IPS DF 6.9 (cell line): ENCODE results near the gene SHB.
A peak's percentile ranks its signal among the peaks of the same experiment; 100 is the strongest.

Experiments used
- DNase-seq: peaks from one replicate; pipeline ENCODE4 v3.0.0-alpha.2; 2013; ENCODE audit warnings: low read depth, low spot score
- H3K27ac ChIP-seq: one replicate; pipeline ENCODE4 v1.5.1; 2013; ENCODE audit warnings: low read length, control low read depth
- H3K27me3 ChIP-seq: 2 replicates; pipeline ENCODE4 v1.6.1; 2013; ENCODE audit warnings: mild to moderate bottlenecking, low read length; ENCODE audit not compliant: control insufficient read depth, insufficient read depth
- H3K36me3 ChIP-seq: 2 replicates; pipeline ENCODE4 v1.6.1; 2013; ENCODE audit warnings: low read length; ENCODE audit not compliant: control insufficient read depth, insufficient read depth
- H3K4me1 ChIP-seq: 2 replicates; pipeline ENCODE4 v1.6.1; 2013; ENCODE audit warnings: low read length; ENCODE audit not compliant: control insufficient read depth, insufficient read depth
- H3K4me3 ChIP-seq: 2 replicates; pipeline ENCODE4 v1.5.1; 2013; ENCODE audit warnings: mild to moderate bottlenecking, low read length
- H3K9me3 ChIP-seq: 2 replicates; pipeline ENCODE4 v1.6.1; 2013; ENCODE audit warnings: low read length, inconsistent platforms; ENCODE audit not compliant: control insufficient read depth, insufficient read depth
- WGBS: extraction: QIAGEN DNeasy Blood & Tissue Kit; methylation state at CpG from one replicate; pipeline ENCODE4 v1.1.7; 2013; ENCODE audit warnings: mixed read lengths, missing lambda C conversion rate; ENCODE audit not compliant: insufficient read length, insufficient coverage; 5-methylcytosine and 5-hydroxymethylcytosine counted together

SHB gene

GRCh38 chr9:38022203-38022895 lies 46.7 kb downstream of the SHB start:
- H3K27ac ChIP-seq = no peak overlapping the region
- no peak for DNase-seq
- no peak overlapping the region for H3K4me3 ChIP-seq
- no CpG with 5 or more reads among the region's 17 CpGs for WGBS
- no peaks in the 10 kb centered on the region for H3K36me3 ChIP-seq
- peaks cover 22% of the 10 kb centered on the region for H3K4me1 ChIP-seq
- H3K9me3 ChIP-seq = no peaks in the 10 kb centered on the region
- no peaks in the 10 kb centered on the region for H3K27me3 ChIP-seq

DNA sequence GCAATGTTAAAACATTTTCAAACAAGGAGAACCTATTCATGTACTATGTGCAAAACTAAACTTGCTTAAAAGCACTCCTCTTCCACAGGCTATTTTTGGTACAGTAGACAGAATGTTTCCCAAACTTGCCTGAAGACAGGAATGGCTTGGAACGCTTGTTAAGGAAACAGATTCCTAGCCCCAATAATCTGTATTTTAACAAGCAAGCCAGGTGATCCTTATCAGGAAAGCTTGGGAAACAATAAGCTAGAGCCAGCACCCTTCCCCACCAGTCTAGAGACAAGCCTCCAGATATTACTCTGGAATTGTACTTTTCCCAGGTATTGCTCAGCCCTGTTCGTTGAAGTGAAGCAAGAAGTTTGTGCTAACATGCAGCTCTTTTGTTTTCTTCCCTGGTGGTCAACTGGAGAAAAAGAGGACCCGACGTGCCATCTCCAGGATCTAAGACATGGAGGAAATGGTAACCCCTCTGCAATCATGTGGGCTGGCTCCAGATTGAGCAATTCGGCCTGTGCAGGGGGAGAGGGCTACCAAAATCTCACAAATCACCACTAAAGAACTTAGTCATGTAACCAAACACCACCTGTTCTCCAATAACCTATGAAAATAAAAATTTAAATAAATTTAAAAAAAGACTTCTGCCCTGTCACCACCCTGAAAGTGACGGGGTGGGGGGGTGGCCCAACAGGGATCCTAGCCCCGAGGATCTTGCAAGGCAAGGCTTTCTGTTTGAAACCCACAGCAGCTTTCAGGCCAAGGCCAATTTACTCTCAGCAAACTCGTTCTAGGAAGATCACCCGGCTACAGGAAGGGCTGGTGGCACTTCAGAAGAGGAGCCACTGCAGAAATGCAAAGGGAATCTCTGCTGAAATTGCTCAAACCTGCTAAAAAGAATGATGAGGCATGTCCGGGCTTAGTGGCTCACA lies 48.6 kb downstream of the SHB start:
- no peak overlapping the region for H3K4me3 ChIP-seq

DNA sequence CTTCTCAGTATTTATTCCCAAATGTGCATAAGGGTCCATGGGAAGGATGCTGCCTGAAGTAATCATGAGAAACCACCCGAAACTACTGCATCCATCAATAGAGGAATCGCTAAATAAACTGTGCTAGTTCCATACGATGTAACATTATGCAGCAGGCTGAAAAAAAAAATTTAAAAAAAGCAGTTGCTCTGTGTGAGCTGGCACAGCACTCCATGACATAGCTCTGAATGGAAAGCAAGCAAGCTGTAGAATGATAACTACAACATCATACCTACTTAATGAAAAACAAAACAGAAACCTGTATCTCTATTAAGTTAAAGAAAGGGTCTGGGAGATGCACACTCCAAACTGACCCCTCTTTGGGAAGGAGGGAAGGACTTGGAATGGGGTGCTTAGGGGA lies 49.3 kb downstream of the SHB start:
- Histone ChIP-seq H3K27me3 (no peaks in the 10 kb centered on the region), H3K4me3 (no peak overlapping the region), H3K9me3 (no peaks in the 10 kb centered on the region), H3K4me1 (peaks cover 19% of the 10 kb centered on the region), H3K36me3 (no peaks in the 10 kb centered on the region), H3K27ac (no peak overlapping the region)
- no peak for DNase-seq
- no CpG with 5 or more reads among the region's 3 CpGs for whole genome bisulfite sequencing

More for the DNA sequence above, 48.6 kb downstream of the SHB start:
- WGBS = no CpG with 5 or more reads among the region's 10 CpGs
- Histone ChIP-seq H3K36me3 (no peaks in the 10 kb centered on the region), H3K27me3 (no peaks in the 10 kb centered on the region), H3K27ac (no peak overlapping the region), H3K4me1 (peaks cover 24% of the 10 kb centered on the region), H3K9me3 (no peaks in the 10 kb centered on the region)
- no peak for DNase-seq

DNA sequence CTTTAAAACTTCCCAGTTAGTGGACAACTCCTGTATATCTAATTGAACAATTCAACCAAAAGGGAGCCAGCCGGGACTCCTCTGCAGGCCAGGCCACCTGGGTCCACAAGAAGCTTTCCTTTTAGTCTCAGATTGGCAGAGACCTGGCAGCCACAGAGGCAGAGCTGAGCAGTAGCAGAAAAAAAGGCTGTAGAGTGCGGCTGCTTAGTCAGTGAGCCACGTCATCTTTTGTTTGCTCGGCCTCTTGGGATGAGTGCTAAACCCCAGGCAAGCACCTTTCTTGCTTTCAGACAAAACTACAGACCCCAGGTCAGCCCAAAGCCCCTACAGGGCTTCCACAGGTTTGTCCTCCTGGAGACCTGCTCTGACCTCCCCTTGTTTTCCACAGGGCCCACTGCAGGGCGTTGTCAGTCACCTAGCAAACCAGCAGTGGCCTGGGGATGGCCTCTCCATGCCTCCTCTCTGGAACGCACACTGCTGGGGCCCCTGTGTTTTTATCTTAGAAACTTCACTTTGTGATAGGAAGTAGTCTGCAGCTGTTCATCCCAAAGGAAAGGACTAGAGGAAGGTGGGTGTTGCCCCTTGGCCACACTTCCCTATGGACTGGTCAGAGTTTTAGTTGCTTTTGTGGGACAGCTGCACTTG lies 49.9 kb downstream of the SHB start:
- Histone ChIP-seq H3K9me3 (no peaks in the 10 kb centered on the region), H3K36me3 (no peaks in the 10 kb centered on the region), H3K4me1 (peaks cover 16% of the 10 kb centered on the region), H3K27ac (no peak overlapping the region), H3K27me3 (no peaks in the 10 kb centered on the region), H3K4me3 (no peak overlapping the region)
- WGBS = no CpG with 5 or more reads among the region's 6 CpGs
- no peak for DNase-seq

GRCh38 chr9:38018241-38018957 lies 50.6 kb downstream of the SHB start:
- no peak overlapping the region for H3K27ac ChIP-seq
- H3K9me3 ChIP-seq = no peaks in the 10 kb centered on the region
- peaks cover 15% of the 10 kb centered on the region for H3K4me1 ChIP-seq
- H3K27me3 ChIP-seq = no peaks in the 10 kb centered on the region
- no peaks in the 10 kb centered on the region for H3K36me3 ChIP-seq
- H3K4me3 ChIP-seq = no peak overlapping the region
- no peak for DNase-seq
- no CpG with 5 or more reads among the region's 5 CpGs for WGBS

- H3K9me3 ChIP-seq = no peaks in the 10 kb centered on the region
- no peak overlapping the region for H3K27ac ChIP-seq
- no peak overlapping the region for H3K4me3 ChIP-seq
- H3K4me1 ChIP-seq = peaks cover 15% of the 10 kb centered on the region
- no peak for DNase-seq
- H3K36me3 ChIP-seq = no peaks in the 10 kb centered on the region
- no CpG with 5 or more reads among the region's 2 CpGs for WGBS
- no peaks in the 10 kb centered on the region for H3K27me3 ChIP-seq
Measured at GRCh38 chr9:38017885-38018186, 51.2 kb downstream of the SHB start.

GRCh38 chr9:38017149-38017884 lies 51.7 kb downstream of the SHB start:
- H3K9me3 ChIP-seq = no peaks in the 10 kb centered on the region
- H3K36me3 ChIP-seq = no peaks in the 10 kb centered on the region
- peaks cover 15% of the 10 kb centered on the region for H3K4me1 ChIP-seq
- no peak overlapping the region for H3K27ac ChIP-seq
- H3K27me3 ChIP-seq = no peaks in the 10 kb centered on the region
- DNase-seq = peak; percentile 88
- no peak overlapping the region for H3K4me3 ChIP-seq
- WGBS = no CpG with 5 or more reads among the region's 13 CpGs

DNA sequence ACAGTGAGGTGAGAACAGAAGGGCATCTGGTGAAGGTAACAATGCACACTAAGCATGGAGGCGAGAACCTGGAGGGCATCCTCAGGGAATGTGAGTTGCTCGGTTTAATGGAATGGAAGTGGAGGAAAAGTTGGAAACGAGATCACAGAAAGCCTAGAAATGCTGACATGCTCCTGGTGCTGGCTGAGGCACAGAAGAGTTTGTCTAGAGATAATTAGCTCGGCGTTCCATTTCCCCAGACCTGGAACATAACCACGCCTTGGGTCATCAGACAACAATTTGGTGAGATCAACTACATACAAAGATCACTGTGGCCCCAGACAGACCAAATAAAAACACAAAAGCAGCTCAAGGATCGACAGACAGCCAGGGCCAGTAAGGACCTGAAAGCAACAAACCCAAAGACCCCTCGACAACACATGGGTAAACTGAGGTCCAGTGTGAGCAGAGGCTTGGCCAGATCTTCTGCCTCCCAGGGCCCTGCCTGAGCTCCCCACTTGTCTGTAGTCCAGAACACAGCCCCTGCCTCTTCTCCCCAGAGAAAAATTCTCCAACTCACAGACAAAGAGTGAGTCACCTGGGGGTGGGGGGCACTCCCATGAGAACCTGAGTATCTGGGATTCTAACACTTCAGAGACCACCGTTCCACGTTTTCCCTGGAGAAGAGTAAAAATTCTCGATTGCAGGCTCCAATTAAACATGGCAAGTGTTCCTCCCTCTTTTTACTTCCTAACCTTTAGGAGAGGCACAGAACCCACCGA lies 52.5 kb downstream of the SHB start:
- no peak for DNase-seq
- Histone ChIP-seq H3K36me3 (no peaks in the 10 kb centered on the region), H3K4me3 (no peak overlapping the region), H3K4me1 (peaks cover 15% of the 10 kb centered on the region), H3K27me3 (no peaks in the 10 kb centered on the region), H3K27ac (peak overlapping the region; percentile 3), H3K9me3 (no peaks in the 10 kb centered on the region)
- WGBS = no CpG with 5 or more reads among the region's 12 CpGs

DNA sequence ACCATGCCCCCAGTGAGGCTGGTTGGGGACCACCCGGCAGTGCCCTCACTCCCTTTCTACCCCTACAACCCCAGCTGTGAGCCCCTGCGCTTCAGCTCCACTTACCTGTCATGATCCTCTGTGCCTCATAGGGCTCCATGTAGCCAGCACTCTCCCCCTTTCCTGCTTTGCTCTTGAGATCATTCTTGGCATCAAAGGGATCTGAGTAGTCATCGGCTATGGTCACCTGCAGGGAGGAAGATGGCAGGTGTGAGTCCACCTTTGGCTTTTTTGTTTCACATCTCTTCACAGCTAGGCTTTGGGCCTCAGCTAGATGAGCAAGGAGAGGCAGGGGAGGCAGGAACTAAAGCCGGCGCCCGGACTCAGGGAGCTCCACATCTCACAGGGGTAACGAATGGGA lies 53.1 kb downstream of the SHB start:
- no peak overlapping the region for H3K27ac ChIP-seq

More for the DNA sequence above, 53.1 kb downstream of the SHB start:
- Histone ChIP-seq H3K4me3 (no peak overlapping the region), H3K9me3 (no peaks in the 10 kb centered on the region), H3K4me1 (peaks cover 15% of the 10 kb centered on the region), H3K36me3 (no peaks in the 10 kb centered on the region), H3K27me3 (no peaks in the 10 kb centered on the region)
- DNase-seq = no peak
- WGBS = no CpG with 5 or more reads among the region's 7 CpGs
